RWPE1 (cell line): ENCODE results near the gene CD247.

Source experiments
- CTCF ChIA-PET: fragments of 350-600 bp; sonication (Branson Sonifier 250); formaldehyde crosslinking; extraction: SDS; loops from one replicate; lab custom pipeline; 2021; lab: Yijun Ruan, JAX
- POLR2A ChIA-PET: fragments of 400-600 bp; formaldehyde crosslinking; extraction: SDS; loops from one replicate; lab custom pipeline; 2020; ENCODE audit warnings: antibody characterized with exemption; ENCODE audit not compliant: low non-redundant PET; lab: Yijun Ruan, JAX
- DNase-seq: peaks from one replicate; pipeline ENCODE4 v3.0.0; 2012; ENCODE audit warnings: low spot score
- H3K27ac ChIP-seq: fragments of 450-650 bp; 2 replicates; pipeline ENCODE4 v1.5.1; 2017
- CTCF ChIP-seq: fragments of 450-650 bp; conservative IDR thresholded peaks from 2 replicates; pipeline ENCODE4 v1.5.1; 2017; ENCODE audit warnings: low read depth, mild to moderate bottlenecking

Gene CD247

GRCh38 chr1:167520711-167521206, 2.4 kb upstream of the CD247 start:
- CTCF ChIA-PET: no interaction called here
- H3K27ac ChIP-seq: no peak overlapping the region
- DNase-seq: no peak
- POLR2A ChIA-PET: no interaction called here
- TF ChIP-seq CTCF: no peak

- DNase-seq: peak; percentile 57
- POLR2A ChIA-PET: no interaction called here
Measured at GRCh38 chr1:167517535-167518330, 596 bp downstream of the CD247 start.

GRCh38 chr1:167516404-167517388, 1.6 kb downstream of the CD247 start:
- CTCF ChIA-PET: no interaction called here
- POLR2A ChIA-PET: no interaction called here
- DNase-seq: no peak
- TF ChIP-seq CTCF: no peak
- no peak overlapping the region for H3K27ac ChIP-seq

More at GRCh38 chr1:167517535-167518330, 596 bp downstream of the CD247 start:
- no peak overlapping the region for H3K27ac ChIP-seq
- CTCF ChIA-PET: no interaction called here
- TF ChIP-seq CTCF: no peak

GRCh38 chr1:167515893-167516321, 2.4 kb downstream of the CD247 start:
- ChIA-PET POLR2A (no interaction called here), CTCF (no interaction called here)
- no peak for TF ChIP-seq CTCF
- no peak for DNase-seq
- H3K27ac ChIP-seq: no peak overlapping the region

GRCh38 chr1:167515461-167515860, 2.9 kb downstream of the CD247 start:
- POLR2A ChIA-PET: no interaction called here
- DNase-seq: no peak
- TF ChIP-seq CTCF: no peak
- no peak overlapping the region for H3K27ac ChIP-seq
- CTCF ChIA-PET: interaction anchor here (0.6 to 0.7 kb wide), 2 partner anchors 18 to 201 kb away, joined by 3 to 4 read pairs; no protein-coding TSS in a partner anchor

- no peak overlapping the region for H3K27ac ChIP-seq
- ChIA-PET CTCF (interaction anchor here (0.6 kb wide), 1 partner anchor 28 kb away, joined by 3 read pairs; no protein-coding TSS in a partner anchor), POLR2A (no interaction called here)
- no peak for DNase-seq
- no peak for TF ChIP-seq CTCF
Measured at GRCh38 chr1:167514288-167514687, 4.0 kb downstream of the CD247 start.
